Hematopoietic multipotent progenitor cell treated with erythropoietin and hydrocortisone succinate and interleukin-3 and kit ligand, for 15 days (in vitro differentiated cells): ENCODE data around the gene PROX1.

Experiments
- DNase-seq: peaks from one replicate; pipeline ENCODE4 v3.0.0-alpha.2; 2015; ENCODE audit warnings: low spot score

Gene PROX1

DNA sequence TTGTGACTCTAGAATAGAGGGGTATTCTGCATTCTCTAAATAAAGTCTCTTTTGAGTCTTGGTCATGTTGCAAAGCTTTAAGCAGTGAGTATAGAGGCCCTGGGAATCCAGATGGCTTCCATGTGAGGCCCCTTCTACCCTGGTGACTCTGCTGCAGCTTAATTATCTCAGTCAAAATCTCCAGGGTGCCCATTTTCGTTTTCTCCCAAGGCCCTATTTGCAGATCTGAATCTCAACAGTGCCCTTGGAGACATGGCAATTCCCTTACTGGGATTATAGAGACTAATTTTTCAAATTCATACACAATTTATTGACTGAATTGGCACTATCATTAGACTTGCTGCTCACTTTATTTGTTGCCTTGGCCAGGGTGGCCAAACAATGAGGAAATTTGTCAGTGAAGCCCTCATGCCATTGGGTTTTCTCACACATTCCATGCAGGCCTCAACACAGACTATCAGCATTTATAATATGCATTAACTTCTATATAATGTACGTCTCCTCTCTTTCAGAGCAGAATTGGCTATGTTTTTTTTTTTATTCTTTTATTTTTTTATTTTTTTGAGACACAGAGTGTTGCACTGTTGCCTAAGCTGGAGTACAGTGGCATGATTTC is 35.1 kb downstream of the PROX1 start:
- DNase-seq: no peak

GRCh38 chr1:214026985-214027384 is 39.2 kb downstream of the PROX1 start:
- no peak for DNase-seq

GRCh38 chr1:214027498-214027897 is 39.7 kb downstream of the PROX1 start:
- no peak for DNase-seq

- DNase-seq: no peak
Measured at GRCh38 chr1:214028095-214028494, 40.3 kb downstream of the PROX1 start.

GRCh38 chr1:214028649-214029406 is 41.1 kb downstream of the PROX1 start:
- DNase-seq: no peak

- DNase-seq: no peak
Measured at GRCh38 chr1:214029796-214030195, 42.0 kb downstream of the PROX1 start.

DNA sequence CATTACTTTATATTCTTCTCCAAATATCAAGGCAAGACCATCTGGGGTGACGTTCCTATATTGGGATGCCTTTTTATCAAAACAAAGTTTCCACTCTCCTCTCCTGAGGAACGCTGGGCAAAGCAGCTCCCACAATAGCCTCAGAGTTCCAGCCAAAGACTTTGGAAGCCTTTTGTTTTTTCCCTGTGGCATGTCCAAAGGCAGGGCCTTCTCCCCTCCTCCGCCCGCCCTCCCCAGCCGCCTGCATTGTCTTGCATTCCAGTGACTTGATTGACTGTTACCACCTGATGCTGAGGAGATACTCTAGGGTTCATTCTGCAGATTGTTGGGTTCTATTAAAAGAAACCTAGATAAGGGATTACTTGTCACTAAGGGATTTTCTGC is 43.5 kb downstream of the PROX1 start:
- DNase-seq: no peak

GRCh38 chr1:214037468-214037867 is 49.7 kb downstream of the PROX1 start:
- no peak for DNase-seq

GRCh38 chr1:214039394-214040018 is 51.7 kb downstream of the PROX1 start:
- DNase-seq: no peak

- no peak for DNase-seq
Measured at GRCh38 chr1:214043167-214043566, 55.4 kb downstream of the PROX1 start.

DNA sequence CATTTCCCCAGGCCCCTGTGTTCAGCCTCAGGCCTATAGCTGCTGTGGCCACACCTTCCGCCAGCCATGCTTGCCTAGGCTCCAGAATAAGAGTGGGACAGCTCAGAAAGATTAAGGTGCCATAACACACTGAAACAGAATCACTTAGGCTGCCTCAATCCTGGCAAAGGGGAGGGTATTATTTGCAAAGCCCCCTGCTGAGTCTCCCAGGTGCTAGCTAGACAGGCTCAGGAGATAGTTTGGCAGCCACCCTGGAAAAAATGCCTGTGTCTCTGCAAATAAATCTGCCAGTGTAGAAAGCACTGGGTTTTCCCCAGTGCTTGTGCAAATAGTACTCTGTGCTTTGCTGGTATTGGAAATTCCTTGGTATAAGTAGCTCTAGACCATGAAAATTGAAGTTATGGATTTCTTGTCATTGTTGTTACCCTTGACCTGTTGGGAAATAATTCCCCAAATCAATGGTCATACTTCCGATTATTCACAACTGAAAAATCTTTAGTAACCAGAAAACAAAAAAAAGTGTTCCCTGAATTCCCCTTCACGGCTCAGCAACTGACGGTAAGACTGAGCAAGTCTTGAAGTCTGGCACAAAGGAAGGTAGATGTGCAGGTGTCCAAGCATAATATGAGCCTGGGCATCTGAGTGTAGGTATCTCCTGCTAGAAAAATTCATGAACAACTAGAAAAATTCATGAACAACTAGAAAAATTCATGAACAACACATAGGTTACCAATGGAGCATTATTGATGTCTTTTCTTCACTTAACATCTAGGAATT is 56.9 kb downstream of the PROX1 start:
- DNase-seq: no peak

DNA sequence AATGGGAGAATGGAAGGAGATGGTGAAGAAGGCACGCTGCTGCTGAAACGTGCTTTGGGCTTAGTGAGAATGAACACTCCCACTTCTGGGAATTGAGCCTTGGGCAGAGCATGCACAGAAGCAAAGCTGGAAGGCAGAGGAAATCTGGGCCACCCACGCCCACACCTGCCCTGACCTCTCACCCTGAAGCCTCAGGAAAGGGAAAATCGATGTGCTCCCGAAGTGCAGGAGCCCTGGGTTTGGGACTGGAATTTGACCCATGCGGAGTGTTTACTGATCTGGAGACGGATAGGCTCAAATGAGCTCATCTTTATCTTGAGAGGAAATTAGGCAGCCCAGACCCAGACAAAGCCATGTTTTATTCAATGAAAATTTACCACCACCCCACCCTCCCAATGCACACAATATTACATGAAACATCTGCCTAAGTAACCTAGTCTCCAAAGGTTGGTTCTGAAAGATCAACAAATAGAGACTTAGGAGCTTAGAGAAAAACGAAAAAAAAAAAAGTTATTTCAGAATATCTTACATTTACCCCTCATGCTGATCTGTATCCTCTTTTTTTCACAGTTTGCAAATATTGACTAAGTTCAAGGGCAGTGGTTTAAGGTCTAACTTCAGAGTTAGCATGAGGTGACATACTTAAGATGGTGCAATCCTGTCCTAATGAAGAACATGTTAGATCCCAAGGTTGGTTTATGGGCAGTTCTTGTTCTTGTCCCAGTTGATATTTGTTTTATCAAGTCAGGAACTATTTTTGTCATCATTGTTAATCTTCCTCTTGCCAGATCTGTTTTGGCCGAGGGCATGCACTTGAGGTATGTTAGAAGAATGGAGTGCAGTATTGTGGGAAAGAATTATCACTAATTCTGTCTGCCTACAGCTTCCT is 63.0 kb downstream of the PROX1 start:
- DNase-seq: no peak

DNA sequence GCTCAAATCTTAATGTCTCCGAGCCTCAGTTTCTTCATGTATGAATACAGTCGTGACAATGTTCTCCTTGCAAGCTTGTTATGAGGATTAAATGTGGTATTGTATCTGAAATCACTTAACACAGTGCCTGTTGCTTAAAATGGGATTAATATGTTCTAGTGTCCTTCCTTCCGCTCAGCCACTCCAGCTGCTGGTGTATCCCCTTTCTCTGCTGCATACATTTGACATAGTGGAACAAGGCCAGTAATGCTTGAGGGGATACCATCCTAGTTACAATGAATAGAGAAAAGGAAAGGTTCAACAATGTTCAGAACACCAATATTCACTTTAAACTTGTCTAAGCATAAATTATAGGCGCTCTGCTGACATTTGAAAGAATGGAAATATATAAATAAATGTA is 64.0 kb downstream of the PROX1 start:
- no peak for DNase-seq

GRCh38 chr1:214058076-214058475 is 70.3 kb downstream of the PROX1 start:
- DNase-seq: no peak

DNA sequence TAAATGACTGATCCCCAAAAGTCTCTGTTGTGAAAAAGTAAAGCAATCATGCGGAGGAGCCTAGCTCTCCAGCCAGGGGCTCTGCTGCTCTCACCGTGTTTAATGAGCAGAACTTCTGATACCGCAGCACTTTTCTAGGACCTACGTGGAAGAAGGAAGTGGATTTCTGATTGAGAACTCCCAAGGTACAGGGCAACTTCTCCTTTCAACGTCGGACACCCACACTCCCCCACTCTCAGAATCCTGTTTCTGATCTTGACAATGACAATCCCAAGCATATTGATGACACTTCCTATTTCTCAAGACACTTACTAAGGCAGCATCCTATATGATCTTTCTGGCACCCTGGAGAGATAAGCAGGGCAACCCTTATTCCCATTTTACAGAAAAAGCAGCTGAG is 78.4 kb downstream of the PROX1 start:
- no peak for DNase-seq

- no peak for DNase-seq
Measured at GRCh38 chr1:214066936-214067335, 79.2 kb downstream of the PROX1 start.

DNA sequence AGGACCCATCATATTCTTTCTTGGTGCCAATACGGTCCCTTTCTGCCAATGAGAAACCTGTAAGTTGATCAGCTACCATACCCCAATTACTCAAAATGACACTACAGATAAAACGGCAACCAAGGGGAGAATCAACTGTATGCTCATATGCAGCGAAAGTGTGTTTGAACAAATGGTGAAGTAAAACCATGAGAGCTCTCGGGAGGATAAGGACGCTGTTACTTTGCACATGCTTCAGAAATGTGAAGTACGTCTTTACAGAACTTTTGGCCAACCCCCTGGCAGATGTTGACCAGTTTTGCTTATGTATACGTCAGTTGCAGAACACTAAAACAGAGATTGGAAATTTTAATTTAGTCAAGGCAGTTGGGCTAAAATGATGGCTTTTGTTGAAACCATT is 79.6 kb downstream of the PROX1 start:
- DNase-seq: no peak

- DNase-seq: no peak
Measured at GRCh38 chr1:214067853-214068703, 80.3 kb downstream of the PROX1 start.

- no peak for DNase-seq
Measured at GRCh38 chr1:214068979-214069378, 81.2 kb downstream of the PROX1 start.

GRCh38 chr1:214071469-214071868 is 83.7 kb downstream of the PROX1 start:
- DNase-seq: no peak
